GM13976 (cell line): ENCODE results near the gene VMAC.

ENCODE experiments used
- DNase-seq: peaks from one replicate; pipeline ENCODE4 v3.0.0; 2012; ENCODE audit warnings: low spot score
- CTCF ChIP-seq: IDR thresholded peaks from 2 replicates; pipeline ENCODE4 v1.5.1; 2012; ENCODE audit warnings: borderline replicate concordance, mild to moderate bottlenecking; ENCODE audit not compliant: insufficient read depth; ENCODE audit errors: extremely low read depth, missing control alignments, control extremely low read depth
- in situ Hi-C: fragments of 300-500 bp; cut with MboI; formaldehyde crosslinking; loops from one replicate; pipeline ENCODE4 v1.12.0; 2022; ENCODE audit warnings: low sequenced_read_pairs, mixed read lengths, inconsistent platforms; ENCODE audit not compliant: unreplicated experiment

VMAC gene

GRCh38 chr19:5953680-5954213, 49.1 kb downstream of the VMAC start:
- DNase-seq: no peak
- TF ChIP-seq CTCF: no peak
- in situ Hi-C loops: no loop called here

GRCh38 chr19:5954293-5954692, 49.6 kb downstream of the VMAC start:
- TF ChIP-seq CTCF: no peak
- no peak for DNase-seq
- in situ Hi-C loops: no loop called here

- DNase-seq: no peak
- no peak for TF ChIP-seq CTCF
- in situ Hi-C loops: no loop called here
These were observed 50.9 kb downstream of the VMAC start for GRCh38 chr19:5955636-5955935.

GRCh38 chr19:5956323-5956722, 51.7 kb downstream of the VMAC start:
- in situ Hi-C loops: no loop called here
- TF ChIP-seq CTCF: no peak
- DNase-seq: no peak

- in situ Hi-C loops: no loop called here
- DNase-seq: no peak
These were observed 52.1 kb downstream of the VMAC start for GRCh38 chr19:5956728-5957127.

GRCh38 chr19:5957170-5957569, 52.5 kb downstream of the VMAC start:
- in situ Hi-C loops: no loop called here
- TF ChIP-seq CTCF: no peak

More at GRCh38 chr19:5956728-5957127, 52.1 kb downstream of the VMAC start:
- no peak for TF ChIP-seq CTCF

More at GRCh38 chr19:5957170-5957569, 52.5 kb downstream of the VMAC start:
- no peak for DNase-seq
